HG03575 (cell line): ENCODE measurements around the gene HIF3A.
"Not testable (repeated sequence)": the region's sequence is repeated elsewhere in the genome, so short reads cannot be mapped to it uniquely, and the experiment has no call there.

Source experiments
- ATAC-seq: cut with Tn5 transposase; IDR thresholded peaks from one replicate; pipeline ENCODE4 v1.9.1; 2021; ENCODE audit not compliant: unreplicated experiment, insufficient number of reproducible peaks, low FRiP score; ENCODE audit errors: extremely low read depth

HIF3A gene

GRCh38 chr19:46296722-46297461 is at the start of gene HIF3A:
Gene HIF3A, plus strand, starts transcription at chr19:46297042. Its CDS starts 35 bp downstream, at chr19:46297077.
- ATAC-seq = no peak

- ATAC-seq = no peak
These were observed 46.6 kb upstream of the HIF3A start for GRCh38 chr19:46250076-46250735.

- ATAC-seq = no peak
These were observed 45.4 kb upstream of the HIF3A start for GRCh38 chr19:46251416-46251815.

GRCh38 chr19:46254776-46255175 is 42.1 kb upstream of the HIF3A start:
- ATAC-seq = no peak

- ATAC-seq = no peak
These were observed 40.0 kb upstream of the HIF3A start for GRCh38 chr19:46256855-46257254.

- not testable (repeated sequence) for ATAC-seq
These were observed 35.3 kb upstream of the HIF3A start for GRCh38 chr19:46261501-46261900.

- not testable (repeated sequence) for ATAC-seq
These were observed 34.1 kb upstream of the HIF3A start for GRCh38 chr19:46262684-46263296.

- ATAC-seq = not testable (repeated sequence)
These were observed 32.0 kb upstream of the HIF3A start for GRCh38 chr19:46264801-46265200.

- ATAC-seq = no peak
These were observed 31.5 kb upstream of the HIF3A start for GRCh38 chr19:46265217-46265828.

- ATAC-seq = no peak
These were observed 27.7 kb upstream of the HIF3A start for GRCh38 chr19:46269101-46269500.

GRCh38 chr19:46270521-46271256 is 26.2 kb upstream of the HIF3A start:
- no peak for ATAC-seq

- no peak for ATAC-seq
These were observed 25.2 kb upstream of the HIF3A start for GRCh38 chr19:46271481-46272197.

GRCh38 chr19:46273931-46274330 is 22.9 kb upstream of the HIF3A start:
- ATAC-seq = not testable (repeated sequence)

GRCh38 chr19:46279177-46279576 is 17.7 kb upstream of the HIF3A start:
- ATAC-seq = no peak

GRCh38 chr19:46283771-46284170 is 13.1 kb upstream of the HIF3A start:
- no peak for ATAC-seq

- no peak for ATAC-seq
These were observed 12.2 kb upstream of the HIF3A start for GRCh38 chr19:46284635-46285034.

GRCh38 chr19:46287585-46287984 is 9.3 kb upstream of the HIF3A start:
- no peak for ATAC-seq

GRCh38 chr19:46288896-46289588 is 7.8 kb upstream of the HIF3A start:
- no peak for ATAC-seq
